NCI-H1092 (cell line): Measurements from ENCODE around the gene SPOCK1.

ENCODE experiments used
- DNase-seq: peaks from one replicate; lab custom pipeline; 2025; lab: John Stamatoyannopoulos, UW

SPOCK1 gene

DNA sequence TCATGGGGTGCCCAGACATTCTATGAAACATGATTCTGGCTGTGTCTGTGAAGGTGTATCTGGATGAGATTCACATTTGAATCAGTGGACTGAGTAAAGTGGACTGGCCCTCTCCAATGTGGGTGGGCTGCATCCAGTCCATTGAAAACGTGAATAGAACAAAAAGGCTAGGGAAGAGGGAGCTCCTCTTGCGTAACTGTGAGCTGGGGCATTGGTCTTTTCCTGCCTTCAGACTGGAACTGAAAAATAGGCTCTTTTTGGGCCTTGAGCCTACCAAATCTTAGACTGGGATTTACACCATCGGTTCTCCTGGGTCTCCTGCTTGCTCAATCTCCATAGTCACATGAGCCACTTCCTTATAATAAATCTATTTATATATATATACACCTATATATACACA lies 170.1 kb downstream of the SPOCK1 start:
- no peak for DNase-seq

DNA sequence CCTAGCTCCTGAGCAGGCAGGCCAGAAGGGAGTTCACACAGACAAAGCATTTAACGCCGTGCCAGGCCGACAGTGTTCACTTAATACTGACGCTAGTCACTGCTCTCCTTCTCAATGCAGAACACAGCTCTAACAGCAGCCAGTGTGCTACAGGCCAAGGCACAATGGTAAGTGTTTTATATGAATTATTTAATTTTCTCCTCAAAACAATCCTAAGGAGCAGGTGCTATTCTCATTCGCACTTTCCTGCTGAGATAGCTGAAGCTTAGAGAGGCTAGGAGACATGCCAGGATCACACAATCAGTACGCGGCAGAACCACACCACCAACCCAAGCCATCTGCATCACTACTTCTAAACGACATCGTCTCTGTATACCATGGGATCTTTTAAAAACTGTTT lies 170.7 kb downstream of the SPOCK1 start:
- DNase-seq: no peak

DNA sequence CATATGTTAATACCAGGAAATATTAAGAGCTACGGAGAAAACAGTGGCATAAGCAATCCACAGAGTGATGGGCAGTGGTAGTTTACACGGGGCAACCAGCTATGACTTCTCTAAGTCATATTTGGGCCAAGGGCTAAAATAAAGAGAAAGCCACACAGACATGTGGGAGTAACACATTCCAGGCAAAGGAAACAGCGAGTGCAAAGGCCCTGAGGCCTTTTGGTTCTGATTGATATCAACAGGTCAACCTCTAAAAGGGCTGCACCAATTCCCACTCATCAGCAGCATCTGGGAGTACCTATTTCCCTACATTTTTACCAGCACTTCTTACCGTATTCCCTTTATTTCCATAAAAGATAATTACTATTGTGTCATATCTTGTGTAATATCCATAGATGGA lies 173.4 kb downstream of the SPOCK1 start:
- no peak for DNase-seq

DNA sequence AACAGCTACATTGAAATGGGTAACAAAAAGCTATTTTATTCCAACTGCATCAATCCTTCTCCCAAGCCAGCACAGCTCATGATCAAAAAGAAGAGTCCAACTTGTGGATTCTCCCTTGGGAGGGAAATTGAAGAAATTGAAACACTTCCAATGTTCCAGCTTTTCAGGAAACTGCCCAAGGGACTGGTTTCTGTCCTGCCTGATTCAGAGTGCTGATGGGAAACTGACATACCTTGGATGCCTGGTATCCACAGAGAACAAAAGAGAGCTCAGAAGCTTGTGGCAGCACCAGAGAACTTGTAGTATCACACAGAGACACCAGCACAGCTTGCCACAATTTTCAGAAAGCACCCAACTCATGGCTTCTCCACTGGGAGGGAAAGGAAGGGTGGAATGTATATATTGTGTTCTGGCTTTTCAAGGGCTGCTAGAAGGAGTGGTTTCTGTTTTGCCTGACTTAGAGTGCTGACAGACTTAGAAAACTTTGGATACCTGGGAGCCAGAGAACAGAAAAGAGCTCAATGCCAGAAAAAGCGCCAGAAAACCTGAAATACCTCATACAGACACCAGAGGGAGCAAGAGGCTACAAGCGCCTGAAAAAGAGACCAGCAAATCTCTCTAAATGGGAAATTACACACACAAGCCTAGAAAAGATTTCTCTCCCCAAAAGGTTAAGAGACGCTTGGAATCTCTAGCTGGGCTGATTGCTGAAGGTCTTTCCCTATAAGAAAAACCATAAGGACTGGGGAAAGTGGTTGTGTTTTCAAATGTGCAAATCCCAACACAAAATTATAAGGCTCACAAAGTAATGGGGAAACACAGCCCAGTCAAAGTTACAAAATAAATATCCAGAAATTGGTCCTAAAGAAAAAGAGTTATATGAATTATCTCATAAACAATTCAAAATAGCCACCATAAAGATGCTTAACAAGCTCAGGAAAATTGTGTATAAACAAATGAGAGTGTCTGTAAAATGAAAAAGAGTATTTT lies 178.8 kb downstream of the SPOCK1 start:
- peak; percentile 13 for DNase-seq

DNA sequence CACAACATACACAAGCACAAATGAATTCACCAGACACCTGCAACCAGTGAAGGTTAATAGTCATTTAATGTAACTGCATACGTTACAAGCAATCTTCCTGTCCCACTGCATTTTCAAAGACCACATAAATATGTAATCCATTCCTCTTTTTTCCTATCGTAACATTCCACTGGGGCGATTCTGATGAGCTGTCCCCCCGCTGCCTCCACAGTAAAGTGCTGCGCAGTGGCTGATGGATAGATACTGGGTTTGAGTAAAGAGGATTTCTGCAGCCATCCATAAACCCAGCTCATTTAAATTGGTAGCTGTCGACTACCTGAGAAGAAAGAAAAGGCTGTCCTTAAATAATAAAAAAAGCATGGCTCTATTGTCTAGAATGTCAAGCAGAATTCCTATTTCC lies 181.1 kb downstream of the SPOCK1 start:
- DNase-seq: no peak

DNA sequence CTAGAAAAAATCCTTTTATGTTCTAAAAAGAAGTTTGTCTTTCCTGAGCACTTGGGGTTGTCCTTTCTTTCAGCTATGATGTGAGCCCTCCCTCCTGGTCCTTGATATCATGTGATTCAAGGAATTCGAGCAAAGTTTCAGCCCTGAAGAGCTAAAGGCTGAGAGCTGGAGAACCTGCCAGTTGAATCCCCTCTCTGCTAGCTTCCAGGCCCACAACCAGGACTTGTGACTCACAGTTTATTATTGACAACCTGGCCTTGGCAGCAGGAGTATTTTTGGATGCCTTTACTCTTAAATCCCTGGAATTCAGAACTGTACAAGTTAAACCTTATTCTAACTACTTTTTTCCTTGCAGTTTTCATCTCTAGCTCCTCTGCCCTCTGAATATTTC lies 182.8 kb downstream of the SPOCK1 start:
- no peak for DNase-seq

DNA sequence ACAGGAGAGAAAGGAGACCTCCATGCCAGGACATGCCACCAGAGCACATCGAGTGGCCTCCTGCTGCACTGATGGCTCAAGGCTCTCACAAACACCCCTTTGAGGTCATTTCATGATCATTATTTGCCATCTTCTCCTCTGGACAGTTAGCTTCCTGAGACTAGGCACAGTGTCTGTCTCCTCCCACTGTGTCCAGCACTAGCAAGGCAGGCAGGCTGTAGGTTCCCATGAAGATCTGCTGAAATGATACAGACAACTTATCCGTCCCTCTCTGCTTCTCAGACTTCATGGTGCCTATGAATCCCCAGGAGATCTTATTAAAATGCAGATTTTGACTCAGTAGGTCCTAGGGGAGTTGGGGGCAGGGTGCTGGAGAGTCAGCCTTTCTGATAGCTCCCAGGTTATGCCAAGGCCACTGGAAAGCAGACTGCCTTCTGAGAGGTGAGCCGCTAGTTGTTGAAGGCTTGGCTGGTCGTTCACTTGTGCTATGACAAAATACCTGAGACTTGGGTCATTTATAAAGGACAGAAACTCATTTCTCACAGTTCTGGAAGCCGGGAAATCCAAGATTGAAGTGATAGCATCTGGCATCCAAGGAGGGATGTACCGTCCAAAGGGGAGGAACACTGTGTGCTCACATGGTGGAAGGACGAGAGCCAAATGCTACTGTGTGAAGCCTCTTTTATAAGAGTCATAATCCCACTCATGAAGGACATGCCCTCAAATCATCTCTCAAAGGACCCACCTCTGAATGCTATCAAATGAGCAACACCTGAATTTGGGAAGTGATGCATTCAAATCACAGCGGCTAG lies 183.4 kb downstream of the SPOCK1 start:
- DNase-seq: no peak

DNA sequence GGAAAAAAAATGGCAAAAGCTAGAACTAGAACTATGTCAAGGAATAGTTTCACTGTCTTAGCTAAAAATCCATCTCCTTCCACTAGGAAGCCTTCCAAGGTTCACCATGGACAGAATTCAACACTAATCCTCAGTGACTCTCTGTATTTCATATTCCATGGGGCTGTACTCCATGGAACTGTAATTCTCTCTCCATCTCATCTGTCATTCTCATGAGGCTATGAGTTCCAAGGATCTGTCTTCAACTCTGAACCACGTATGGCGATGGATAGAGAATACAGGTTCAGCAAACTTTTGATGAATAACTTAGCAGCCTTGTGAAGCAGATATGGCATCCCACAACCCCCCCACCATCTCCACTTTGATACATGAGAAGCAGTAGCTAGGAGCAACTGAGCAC lies 184.0 kb downstream of the SPOCK1 start:
- DNase-seq: no peak

DNA sequence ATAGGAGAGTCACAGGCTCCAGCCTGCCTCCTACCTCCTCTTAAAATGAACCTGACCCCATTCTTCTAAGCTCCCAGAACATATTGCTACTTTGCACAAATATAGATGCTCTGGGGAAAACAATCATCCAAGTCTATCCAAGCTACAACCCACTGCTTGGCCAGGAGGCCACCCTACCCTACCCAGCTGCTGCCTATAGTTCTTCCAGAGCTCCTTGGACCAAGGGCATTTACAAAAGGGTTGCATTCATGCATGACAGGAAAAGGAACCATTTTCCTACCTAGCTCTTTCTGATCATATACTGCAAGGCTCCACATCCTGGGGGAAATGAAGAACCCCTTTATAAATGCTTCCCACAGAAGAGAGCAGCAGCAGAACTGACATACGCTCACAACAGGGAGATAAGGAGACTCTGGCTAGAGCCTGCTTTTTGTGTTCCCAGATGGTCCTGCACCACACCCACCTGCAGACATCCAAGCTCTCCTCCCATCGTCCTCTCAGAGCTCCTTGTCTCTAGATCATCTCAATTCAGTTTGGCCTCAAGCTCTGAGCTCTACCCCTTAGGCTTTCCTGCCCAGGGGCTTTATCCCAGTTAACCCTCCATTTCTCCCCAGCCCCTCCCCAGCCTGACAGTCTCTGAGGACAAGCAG lies 185.5 kb downstream of the SPOCK1 start:
- no peak for DNase-seq

DNA sequence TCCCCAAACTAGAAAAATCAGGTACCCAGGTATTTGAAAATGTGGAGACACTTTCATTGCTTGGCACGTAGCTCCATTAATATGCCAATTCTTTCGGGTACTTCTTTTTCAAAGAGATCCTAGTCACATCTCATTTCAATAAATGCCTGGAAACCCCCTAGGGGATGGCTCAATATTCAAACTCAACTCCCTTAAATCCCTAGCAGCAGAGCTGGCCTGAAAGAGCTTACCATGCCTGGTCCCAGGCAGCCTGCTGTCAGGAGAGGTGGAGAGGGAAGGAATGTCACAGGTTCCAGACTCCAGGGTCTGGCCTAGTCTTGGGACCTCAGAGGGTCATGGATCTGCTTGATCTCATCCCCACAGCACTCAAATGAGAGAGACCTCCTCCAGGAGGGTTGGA lies 187.1 kb downstream of the SPOCK1 start:
- DNase-seq: no peak

DNA sequence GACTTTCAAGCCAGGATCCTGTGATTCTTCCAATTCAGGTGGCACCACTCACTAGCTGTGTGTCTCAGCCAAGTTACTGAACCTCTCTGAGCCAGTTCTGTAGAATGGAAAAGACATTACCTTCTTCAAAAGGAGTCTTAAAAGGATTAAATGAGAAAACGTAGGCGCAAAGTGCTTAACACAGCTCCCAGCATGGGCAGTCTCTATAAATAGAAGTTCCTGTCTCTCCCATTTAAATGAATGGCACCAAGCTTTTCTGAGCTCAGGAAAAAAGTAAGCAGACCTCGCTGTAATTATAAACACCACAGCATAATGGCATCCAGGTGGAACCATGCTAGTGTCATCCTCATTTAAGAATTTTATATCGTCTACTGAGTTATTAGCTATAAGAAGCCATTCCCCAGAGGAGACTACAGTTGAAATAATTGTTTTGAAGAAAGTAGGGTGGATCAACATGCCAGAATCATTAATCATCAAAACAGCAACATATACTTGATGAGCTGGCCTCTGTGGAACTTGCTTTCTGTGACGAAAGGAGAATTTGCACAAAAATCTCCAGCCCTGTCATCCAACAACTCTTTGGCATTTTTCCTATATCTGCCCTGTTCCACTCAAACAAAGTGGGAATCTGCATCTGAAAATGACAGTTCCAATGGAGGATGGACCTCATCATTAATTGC lies 188.9 kb downstream of the SPOCK1 start:
- DNase-seq: no peak

DNA sequence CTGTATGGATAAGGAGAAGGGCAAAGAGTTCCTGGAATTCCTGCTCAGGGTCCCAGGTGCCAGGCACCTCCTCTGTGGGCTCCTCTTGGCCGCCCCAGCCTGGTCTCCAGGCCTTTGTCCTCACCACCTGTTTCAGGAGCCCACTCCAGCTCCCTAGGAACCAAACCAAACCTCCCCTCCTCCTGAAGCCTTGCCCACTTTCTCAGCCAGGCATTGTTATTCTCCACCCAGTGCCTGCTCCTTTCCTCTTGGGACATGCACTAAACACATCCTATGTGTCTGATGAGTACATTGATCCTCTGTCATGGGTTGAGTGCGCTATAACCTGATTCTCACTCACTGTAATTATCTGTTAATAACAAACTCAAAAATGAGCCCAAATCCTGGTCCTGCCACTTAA lies 189.8 kb downstream of the SPOCK1 start:
- no peak for DNase-seq

DNA sequence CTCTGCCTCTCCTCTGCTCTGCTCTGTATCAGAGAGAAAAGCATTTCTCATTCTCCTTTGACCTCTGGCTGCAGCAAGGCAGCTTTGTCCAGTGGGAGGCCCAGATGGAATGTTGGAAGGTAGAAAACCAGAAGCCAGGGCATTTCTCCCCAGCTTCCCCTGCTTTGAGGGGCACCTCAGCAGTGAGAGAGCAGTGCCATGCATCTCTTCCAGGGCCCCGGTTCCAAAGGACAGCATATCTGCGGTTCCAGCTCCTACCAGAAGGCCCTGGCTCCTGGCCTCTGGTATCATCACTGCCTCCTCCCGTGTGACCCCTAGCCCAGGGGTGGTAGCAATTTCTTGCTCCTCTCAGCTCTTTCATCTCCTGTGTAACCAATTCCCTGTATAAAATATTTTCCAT lies 190.8 kb downstream of the SPOCK1 start:
- no peak for DNase-seq

DNA sequence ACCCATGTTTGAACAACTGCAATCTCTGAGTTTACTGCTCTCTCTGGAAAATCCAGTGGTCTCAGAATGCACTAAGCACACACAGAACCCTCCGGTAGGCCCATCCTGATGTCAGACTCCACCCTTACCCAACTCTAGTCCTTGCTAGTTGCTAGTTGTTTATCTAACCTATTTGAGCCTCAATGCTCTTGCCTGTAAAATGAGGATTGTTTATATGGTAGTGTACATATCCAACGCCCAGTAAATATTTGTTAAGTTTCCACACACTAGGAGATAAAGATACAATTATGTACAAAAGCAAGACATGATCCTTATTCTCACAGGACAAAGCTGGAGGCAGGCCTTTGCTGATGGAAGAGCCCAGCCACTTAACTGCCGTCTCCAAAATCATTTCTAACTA lies 192.2 kb downstream of the SPOCK1 start:
- DNase-seq: no peak

DNA sequence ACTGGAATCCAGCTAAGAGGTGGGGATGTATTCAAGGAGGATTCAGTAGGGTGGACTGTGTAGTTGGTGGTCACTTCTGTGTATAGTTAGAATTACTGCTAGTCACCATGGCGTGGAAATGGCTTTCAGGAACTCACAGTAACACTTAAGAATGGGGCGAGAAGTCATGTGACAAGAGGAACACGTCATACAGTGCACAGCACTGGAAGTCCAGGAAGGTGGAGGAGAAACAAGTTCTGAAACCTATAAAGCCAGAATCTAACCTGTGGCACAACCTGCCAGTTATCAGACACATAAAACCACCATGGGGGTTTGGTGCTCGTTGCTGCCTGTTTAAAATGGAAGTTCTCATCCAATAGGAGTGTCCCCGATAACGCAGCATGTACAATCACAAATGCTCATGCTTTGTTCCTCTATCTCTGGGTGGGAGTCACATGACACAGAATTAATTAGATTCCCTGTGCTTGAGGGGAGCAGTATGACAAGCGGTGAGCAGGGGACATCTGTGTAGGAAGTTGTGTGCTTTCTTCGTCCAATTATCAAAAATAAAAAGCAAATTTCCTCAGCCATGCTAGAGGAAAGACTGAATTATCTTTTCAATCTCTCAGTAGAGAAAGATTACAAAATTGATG lies 193.0 kb downstream of the SPOCK1 start:
- no peak for DNase-seq

DNA sequence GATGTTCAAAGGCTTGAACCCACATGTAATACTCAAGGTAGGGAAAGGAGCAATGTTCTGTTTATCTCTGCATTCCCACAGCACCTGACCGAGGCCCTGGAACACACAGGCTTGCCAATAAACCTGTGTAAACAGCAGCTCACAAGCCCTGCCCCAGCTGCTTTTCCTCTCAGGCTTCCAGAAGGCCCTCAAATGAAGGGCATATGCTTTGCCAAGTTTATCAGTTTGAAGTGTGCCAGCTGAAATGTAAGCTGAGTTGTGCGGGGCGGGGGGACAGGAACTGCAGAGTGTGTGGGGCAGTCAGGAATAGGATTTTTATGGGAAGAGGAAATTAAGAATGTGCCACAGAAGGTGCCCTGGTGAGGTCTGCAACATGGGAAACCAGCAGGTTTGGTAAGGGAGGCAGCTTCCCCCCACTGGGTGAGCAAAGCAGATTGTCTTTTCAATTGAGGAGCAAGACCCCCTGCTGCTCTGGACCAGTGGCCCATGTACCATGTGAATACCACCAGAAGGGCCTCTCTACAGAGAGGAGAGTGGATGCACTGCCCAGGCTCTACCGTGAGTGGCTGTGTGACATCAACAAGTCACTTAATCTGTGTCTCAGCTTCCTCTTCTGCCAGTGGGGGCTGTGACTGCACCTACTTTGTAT lies 194.8 kb downstream of the SPOCK1 start:
- DNase-seq: peak; percentile 92

DNA sequence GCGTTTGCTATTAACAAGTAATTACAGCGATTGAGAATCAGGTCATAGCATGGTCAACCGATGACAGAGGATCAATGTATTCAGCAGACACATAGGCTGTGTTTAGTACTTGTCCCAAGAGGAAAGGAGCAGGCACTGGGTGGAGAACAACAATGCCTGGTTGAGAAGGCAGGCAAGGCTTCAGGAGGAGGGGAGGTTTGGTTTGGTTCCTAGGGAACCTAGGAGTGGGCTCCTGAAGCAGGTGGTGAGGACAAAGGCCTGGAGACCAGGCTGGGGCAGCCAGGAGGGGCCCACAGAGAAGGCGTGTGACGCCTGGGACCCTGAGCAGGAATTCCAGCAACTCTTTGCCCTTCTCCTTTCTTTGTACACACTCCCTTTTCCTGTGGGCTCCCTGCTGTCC lies 195.6 kb downstream of the SPOCK1 start:
- DNase-seq: peak; percentile 19

DNA sequence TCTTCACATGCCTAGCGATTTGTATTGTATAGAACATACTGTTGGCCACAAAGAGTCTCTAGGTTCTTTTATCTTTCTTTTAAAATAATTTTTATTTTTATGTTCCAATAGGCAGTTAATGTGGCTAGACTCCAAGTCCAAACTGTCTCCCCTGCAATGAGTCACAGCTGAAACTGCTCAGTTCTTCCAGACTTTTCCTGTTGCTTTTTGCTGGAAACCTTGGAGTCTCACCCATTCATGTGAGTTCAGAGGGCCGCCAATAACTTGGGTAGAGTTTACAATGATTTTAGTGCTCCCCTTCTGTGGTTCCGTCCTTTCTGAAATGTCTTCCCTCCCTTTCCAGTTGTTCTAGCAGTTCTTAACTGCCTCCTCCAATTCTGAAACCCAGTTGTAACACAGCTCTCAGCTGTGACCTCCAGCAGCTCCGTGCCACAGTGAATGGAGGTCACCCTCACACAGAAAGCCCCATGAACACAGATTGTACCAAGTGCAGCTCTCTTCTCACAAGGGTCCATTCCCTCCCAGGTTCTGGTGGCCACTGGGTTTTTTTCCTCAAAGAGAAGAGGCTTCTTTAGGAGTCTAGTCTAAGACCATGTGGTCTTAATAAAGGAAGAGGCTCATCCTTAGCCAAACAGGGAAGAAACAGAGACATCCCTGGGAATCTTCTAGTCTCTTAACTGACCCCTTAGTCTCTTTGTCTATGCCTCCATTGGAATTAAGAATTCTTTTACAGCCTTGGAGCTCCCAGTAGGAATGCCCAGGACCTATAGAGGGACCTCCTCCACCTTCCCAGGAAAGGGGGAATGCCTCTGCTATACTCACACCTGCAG lies 198.5 kb downstream of the SPOCK1 start:
- no peak for DNase-seq

DNA sequence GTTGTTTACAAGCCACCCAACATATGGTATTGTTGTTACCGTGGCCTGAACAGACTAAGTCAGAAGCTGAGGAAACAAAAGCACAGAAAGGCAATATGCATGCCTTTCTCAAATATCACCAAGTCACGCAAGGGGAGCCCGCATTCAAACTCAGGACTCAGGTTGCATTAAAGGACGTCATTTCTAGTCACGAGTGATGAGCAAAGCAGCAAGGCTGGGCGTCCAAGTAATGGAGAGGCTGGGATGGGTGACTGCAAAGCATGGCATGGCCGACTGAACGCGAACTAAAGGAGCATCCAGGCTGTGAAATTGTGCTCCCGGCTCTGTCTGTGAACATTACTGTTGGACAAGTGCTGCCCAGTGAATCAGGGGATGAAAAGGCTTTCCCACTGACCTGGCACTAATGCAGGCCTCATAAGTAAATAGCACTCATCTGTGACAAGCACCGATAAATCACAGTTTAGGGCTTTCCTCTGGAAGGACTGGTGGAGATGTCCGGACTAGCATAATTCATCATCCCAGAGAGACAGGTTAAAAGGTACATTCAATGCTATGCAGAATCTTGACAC lies 202.8 kb downstream of the SPOCK1 start:
- peak; percentile 59 for DNase-seq

DNA sequence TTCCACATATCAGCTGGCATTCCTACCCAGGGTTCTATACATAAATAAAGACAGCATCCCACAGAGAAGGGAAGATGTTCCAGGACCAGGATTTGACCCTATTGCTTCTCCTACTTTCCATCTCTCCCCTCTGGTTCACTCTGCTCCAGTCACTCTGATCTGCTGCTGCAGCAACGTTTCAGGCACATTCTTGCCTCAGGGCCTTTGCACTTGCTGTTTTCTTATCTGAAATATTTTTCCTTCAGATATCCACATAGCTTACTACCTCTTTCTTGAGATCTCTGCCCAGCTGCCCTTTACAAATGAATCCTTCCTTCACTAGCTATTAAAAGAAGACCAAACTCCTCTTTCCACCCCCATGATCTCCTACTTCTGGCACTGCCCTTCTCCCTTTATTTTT lies 204.5 kb downstream of the SPOCK1 start:
- no peak for DNase-seq
